Activated CD4-positive, alpha-beta T cell treated with anti-CD3 and anti-CD28 coated beads, Interleukin-2, amount 50 U/mL, for 16 hours (primary cell): ENCODE results near the gene TYK2.
"Not testable (repeated sequence)": the region's sequence is repeated elsewhere in the genome, so short reads cannot be mapped to it uniquely, and the experiment has no call there.

ENCODE experiments used
- DNase-seq: peaks from one replicate; pipeline ENCODE4 v3.0.0-alpha.2; 2020

TYK2 gene

DNA sequence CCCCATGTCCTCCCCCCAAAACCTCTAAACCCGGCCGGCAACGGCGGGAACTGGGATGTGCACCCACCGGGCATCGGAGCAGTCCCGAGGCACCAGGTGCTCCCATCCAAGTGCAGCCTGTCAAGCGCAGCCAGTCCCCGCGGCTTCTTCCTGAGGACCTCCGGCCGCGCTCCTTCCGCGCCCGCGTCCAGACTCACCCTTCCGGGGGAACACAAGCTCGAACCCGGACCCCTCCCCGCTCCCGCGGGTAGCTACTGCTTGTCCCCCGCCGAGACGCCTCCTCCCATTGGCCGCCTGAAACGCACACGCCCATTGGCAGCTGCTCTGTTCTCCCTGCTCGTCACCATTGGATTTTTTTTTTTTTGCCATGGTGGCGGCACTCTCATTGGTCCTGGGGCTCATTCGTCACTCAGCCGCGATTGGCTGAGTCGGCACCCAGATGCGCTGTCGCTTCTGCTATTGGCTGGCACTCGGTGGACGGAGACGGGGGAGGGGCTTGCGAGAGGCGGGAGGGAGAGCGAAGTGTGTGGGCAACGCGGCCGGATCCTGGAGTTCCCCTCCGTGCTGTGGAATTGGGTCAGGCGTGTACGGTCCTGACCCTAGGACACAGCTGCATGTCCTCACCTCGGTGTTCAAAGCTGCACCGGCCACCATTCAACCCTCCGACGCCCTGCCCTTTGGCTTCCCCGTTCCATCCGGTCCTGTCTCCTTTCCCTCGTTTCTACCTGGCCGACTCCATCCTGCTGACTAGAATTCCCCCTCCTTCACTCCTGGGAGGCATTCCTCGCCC, at the start of gene TYK2:
Gene TYK2 (minus strand): TSS at position 260 of the 790 bp plus-strand sequence. CDS start 2,166 bp downstream, outside the sequence.
- peak; percentile 98 for DNase-seq

DNA sequence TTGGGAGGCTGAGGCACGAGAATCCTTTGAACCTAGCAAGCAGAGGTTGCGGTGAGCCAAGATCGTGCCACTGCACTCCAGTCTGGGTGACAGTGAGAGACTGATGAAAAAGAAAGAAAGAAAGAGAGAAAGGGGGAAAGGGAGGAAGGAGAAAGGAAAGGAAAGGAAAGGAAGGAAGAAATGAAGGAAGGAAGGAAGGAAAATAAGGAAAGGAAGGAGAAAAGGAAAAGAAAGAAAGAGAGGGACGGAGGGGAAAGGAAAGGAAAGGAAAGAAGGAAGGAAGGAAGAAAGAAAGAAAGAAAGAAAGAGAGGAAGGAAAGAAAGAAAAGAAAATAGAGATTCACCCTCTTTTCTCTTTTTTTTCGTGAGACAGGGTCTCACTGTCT, 48.6 kb upstream of the TYK2 start:
- no peak for DNase-seq

DNA sequence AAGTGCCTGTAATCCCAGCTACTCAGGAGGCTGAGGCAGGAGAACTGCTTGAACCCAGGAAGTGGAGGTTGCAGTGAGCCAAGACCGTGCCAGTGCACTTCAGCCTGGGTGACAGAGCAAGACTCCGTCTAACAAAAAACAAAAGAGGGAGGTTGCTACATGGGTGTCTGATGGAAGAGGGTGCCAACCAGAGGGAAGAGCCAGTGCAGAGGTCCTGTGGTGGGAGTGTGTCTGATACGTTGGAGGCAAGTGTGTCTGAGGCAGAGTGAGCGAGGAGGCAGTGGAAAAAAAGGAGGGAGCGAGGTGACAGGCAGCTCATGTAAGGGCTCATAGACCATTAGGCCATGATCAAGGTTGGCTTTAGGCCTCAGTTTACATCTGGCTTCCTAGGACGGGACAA, 46.8 kb upstream of the TYK2 start:
- DNase-seq: no peak

DNA sequence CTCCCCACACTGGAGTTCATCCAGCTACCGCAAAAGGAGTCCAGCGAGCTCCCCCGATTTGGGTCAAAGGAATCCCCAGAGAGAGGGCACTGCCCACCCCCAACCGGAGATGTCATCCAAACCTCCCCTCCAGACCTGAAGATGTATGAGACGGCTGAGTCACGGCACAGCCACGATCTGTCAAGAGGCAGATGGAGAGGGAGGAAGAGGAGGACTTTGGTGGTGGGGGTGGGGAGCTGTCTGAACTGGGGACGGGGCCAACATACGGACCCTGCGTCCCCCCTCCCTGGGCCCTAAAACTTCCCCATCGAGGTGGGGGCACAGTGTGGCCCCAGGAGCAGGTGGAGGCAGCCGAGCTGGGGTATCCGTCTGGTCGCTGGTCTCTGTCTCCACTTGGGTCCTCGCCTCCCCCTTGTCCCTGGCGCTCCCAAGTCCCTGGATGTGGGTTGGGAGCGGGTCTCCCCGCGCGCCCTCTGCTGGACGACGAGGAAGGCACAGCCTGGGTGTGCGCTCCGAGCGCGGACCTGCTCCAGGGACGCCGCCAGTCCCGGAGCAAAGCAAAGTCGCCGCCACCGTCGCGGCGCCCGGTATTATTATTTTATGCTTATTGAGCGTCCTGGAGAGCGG, 43.8 kb upstream of the TYK2 start:
- peak; percentile 77 for DNase-seq

DNA sequence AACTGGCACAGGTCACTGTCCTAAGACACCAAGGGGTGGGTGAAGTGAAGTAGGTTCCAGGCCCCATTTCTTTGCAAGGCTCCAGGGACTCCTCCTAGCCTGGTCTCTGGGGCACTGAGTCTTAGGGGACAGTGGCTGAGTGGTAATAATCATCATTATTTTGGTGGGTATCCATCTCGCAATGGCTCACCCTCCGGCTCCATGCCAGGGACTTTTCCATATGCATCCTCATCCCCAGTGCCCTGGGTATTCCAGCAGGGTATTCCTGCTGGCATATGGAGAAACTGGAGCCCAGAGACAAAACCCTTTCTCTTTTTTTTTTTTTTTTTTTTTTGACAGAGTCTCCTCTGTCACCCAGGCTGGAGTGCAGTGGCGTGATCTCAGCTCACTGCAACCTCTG, 42.5 kb upstream of the TYK2 start:
- no peak for DNase-seq

DNA sequence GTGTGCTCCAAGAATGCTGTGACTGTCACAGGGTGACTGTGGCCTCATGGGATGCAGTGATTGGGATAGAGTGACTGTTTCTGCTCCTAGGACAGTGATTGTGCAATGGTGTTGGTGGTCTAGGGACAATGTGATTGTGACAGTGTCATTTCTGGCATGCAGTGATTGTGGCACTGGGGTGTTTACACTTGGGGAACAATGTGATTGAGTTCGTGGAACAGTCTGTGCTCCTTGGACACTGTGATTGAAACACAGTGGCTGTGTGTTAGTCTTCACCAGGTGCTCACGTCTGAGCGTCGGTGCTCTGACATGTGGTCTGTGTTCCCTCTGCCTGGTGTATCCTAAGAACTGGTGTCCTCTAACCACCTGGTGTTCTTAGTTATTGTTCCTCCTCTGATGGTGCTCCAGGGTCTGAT, 41.7 kb upstream of the TYK2 start:
- no peak for DNase-seq

DNA sequence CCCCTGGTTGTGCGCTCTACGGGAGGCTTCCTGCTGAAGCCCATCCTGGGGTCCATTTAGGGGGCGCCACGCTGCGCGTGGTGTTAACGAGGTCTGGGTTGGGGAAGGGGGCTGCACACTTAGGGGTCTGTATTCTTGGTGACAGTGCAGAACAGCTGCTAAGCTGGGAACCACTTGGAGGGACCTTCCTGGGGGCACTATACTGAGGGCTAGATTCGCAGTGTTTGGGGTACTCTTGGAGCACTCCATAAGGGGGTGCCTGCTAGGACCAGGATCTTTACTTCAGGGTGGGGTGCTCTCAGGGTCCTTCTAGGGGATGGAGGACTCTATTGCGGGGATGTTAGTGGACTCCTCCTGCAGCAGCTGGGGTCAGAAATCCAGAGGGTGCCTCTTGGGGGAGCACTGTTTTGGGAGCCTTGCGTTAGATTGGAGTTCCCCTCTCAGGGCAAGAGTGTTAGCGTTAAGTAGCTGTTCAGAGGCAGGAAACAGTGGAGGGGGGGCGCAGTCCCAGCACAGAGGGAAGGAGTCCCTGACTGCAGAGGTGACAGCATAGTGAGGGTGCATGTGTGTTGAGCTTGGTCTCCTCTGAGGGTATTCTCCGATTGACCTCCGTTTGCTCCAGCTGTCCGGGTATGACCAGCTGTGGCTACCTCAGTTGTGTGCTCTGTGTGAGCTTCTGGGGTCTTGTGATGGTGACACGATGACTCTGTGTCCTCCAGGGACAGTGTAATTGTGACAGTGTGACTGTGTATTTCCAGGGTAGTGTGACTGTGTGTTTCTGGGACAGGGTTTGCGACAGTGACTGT, 41.1 kb upstream of the TYK2 start:
- peak; percentile 41 for DNase-seq

DNA sequence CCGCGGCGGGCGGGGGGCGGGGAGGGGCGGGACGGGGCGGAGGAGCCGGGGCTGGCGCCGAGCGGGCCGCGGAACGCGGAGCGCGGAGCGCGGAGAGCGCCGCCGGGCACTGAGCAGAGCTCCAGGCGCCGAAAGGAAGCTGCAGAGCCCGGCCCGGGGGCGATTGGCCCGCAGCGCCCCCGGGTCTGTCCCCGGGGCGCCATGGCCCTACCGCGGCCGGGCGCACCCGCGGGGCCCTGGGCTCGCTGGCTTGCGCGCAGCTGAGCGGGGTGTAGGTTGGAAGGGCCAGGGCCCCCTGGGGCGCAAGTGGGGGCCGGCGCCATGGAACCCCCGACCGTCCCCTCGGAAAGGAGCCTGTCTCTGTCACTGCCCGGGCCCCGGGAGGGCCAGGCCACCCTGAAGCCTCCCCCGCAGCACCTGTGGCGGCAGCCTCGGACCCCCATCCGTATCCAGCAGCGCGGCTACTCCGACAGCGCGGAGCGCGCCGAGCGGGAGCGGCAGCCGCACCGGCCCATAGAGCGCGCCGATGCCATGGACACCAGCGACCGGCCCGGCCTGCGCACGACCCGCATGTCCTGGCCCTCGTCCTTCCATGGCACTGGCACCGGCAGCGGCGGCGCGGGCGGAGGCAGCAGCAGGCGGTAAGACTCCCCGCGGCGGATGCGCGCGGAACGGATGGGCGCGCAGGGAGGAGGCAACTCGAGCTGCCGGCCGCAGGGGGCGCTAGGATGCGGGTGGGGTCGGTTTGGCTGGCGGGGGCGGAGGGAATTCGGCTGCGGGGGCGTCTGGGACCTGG, 40.3 kb upstream of the TYK2 start, which contains the start of gene PDE4A:
Gene PDE4A (plus strand): TSS at position 95 of the 796 bp plus-strand sequence. CDS start 227 bp downstream, at position 322.
- DNase-seq: peak; percentile 63

DNA sequence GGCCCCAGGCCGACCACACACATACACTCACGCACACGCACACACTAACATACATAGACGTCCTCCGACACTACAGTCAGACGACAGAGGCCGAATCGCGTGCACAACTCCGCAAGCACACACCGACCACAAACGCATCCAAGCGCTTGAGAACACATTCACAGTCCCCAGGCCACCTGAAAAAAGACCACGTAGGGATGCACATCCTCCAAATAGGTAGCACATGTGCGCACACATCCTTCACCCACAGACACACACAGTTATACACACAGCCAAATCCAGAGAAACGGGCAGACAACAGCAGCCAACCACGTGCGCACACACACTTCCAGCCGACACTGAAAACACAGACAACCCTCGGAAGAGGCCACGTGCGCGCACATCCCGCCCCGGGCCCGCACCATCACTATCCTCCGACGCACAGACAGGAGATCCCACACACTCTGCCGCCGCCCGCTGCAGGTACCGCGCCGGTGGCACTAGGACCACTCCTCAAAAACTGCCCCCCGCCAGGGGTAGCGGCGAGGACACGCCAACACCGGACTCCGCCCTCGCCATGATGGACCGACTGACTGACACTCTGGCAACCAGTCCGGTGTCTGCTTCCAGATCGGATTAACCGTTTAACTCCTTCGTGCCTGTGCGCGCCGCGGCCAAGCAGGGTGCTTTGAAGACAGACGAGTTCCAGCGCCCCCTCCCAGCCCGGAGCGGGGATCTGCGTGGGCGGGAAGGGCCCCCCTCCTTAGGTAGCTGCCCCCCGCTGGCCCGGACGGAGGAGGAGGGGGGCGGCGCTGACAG, 39.5 kb upstream of the TYK2 start:
- peak; percentile 53 for DNase-seq

DNA sequence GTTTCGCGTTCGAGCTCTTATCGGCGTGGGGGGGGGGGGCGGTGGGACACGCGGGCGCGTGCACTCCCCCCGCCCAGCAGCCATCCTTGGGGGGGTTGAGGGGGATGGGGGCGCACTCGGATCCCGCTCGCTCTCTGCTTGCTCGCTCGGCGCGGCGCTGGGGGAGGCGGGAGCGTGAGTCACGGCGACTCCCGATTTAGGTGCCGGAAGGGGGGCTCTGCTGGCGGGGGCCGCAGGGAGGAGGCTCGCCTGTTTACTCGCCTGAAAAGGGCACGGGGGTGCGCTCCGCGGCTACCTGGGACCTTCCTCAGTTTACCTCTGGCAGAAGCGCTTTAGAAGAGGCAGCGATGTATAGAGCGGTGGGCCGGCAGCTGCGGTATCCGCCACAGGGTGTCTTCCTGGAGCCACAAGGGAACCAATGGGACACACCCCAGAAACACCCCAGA, 38.9 kb upstream of the TYK2 start:
- no peak for DNase-seq

DNA sequence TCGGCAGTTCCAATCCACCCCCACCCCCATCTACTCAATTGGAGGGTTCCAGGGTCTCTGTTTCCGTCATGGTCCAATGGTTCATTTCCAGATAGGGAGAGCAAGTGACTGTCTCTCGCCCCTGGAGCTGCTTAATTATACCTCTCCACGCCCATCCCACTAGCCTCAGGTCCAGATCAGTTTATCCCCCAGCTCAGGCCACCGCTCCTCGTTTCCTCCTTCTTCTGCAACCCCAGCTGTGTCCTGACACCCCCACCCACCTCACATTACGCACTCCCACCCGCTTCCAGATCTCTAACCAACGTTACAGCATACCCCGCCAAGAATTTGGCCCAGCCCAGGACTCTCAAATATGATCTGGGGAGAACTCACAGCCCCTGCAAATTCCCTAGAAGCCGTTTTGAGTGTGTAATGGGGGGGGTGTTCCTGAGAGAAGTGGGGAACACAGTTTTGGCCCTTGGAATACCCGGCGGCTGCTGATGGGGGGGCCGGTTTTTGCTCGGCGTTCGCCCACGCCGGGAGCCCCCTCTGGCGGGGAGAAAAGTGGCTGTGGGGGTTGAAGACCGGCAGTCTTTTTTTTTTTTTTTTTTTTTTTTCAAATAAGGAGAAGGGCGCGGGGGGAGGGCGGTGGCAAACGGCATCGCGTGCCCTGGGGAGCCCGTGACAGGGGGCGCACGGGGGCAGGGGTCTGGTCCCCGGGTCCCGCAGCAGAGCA, 38.3 kb upstream of the TYK2 start:
- DNase-seq: no peak

DNA sequence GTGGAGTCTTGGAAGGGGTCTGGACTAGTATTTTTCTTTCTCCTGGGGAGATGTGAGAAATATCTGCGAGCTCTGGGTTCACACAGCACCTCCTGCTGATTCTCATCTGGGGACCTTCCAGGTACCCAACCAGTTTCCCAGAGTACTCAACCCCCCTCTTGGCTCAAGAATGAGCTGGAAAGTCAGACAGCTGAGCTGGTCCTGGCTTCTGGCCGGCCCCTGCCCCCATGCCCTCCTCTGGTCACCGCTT, 37.8 kb upstream of the TYK2 start:
- DNase-seq: no peak

DNA sequence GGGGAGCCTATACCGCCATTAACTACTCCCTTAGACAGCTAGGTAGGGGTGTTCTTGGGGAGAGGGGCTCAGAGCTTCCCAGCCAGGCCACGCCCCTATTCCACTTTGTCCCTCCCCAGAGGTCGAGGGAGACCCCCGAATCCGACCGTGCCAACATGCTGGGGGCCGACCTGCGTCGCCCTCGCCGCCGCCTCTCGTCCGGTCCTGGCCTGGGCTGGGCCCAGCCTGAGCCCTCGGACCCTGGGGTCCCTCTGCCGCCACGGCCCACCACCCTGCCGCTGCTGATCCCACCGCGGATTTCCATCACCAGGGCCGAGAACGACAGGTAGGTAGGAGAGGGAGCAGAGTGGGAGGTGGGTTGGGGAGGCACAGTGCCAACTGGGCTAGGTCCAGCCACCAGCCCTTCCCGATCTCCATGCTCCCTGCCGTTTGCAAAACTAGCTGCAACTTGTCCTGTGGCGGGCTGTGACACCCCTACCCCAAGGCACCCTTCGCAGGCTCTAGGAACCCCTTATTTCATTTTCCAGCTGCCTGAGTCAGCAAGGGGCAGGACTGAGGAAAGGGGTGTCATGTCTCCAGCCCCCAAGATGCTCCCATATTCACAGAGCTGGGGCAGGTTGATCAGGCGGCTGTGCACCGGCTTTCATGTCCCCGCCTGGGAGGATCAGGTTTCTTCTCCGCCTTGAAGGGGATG, 37.3 kb upstream of the TYK2 start:
- no peak for DNase-seq

DNA sequence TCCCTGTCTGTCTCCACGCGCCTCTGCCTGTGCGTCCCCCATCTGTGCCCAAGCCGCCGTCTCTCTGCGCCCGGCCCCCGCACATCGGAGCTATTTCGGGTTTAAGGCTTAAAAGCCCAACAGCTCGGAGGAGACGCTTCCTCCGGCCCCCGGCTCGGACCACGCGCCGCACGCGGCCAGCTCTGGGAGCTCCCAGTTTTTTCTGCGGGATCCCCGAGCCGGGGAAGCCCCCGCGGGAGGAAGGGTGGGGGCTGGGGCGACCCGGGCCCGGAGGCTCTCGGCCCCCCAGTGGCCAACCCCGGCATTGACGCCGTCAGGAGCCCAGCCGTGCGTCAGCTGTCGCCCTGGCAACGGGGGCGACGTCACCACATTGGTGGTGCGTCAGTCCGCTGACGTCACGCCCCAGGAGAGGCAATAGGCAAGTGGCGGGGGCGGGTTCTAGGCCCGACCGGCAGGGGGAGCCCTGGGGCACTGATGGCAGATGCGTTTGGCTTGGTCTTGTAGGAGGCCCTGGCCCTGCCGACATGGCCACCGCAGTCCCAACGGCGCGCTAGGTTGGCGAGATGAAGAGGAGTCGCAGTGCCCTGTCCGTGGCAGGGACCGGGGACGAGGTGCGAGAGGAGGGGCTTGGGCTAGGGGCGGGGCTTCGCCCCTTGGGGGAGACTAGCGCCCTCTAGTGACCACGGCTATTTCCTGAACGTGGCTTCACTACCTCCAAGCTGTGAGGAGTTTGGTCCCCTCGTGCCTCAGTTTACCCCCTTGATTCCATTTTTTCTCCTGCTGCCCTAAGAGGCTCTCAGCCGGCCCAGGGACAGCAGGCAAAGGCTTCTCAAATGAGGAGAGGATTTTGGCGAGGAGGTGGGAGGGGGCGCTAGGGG, 36.2 kb upstream of the TYK2 start:
- DNase-seq: peak; percentile 94

DNA sequence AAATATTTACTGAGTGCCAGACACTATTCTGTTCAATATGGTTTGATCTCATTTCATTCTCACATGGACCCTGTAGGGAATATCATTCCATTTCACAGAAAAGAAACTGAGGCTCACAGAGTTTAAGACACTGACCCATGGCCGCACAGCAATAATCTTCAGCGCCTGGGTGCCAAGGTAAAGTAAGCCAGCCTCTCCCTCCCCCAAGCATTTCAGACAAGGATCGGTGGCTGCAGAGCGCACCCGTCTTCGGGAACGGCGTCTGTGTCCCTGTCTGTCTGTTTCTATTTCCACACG, 35.7 kb upstream of the TYK2 start:
- no peak for DNase-seq

DNA sequence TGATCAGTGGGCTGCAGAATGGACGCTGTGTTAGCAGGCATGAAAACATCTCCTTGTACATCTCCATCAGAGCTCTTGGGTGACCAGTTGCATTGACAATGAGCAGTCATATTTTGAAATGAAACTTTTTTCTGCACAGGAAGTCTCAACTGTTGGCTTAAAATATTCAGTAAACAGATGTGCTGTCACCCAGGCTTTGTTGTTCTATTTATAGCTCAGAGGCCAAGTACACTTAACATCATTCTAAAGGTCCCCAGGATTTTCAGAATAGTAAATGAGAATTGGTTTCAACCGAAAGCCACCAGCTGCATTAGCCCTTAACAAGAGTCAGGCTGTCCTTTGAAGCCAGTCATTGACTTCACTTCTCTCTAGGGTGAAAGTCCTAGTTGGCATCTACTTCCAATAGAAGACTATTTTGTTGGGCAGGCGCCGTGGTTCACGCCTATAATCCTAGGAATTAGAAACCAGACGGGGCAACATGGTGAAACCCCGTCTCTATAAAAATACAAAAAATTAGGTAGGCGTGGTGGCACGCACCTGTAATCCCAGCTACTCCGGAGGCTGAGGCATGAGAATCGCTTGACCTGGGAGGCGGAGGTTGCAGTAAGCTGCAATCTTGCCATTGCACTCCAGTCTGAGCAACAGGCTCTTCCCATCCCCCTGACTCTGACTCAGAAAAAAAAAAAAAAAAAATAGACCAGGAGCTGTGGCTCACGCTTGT, 32.0 kb upstream of the TYK2 start:
- DNase-seq: peak; percentile 90

DNA sequence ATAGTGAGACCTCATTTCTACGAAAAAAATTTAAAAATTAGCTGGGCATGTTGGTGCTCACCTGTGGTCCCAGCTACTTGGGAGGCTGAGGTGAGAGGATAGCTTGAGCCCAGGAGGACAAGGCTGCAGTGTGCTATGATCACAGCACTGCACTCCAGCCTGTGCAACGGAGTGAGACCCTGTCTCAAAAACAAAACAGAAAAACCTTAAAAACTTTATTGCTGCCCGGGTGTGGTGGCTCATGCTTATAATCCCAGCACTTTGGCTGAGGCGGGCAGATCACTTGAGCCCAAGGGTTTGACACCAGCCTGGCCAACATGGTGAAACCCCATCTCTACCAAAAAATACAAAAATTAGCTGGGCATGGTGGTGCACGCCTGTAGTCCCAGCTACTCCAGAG, 30.9 kb upstream of the TYK2 start:
- not testable (repeated sequence) for DNase-seq

DNA sequence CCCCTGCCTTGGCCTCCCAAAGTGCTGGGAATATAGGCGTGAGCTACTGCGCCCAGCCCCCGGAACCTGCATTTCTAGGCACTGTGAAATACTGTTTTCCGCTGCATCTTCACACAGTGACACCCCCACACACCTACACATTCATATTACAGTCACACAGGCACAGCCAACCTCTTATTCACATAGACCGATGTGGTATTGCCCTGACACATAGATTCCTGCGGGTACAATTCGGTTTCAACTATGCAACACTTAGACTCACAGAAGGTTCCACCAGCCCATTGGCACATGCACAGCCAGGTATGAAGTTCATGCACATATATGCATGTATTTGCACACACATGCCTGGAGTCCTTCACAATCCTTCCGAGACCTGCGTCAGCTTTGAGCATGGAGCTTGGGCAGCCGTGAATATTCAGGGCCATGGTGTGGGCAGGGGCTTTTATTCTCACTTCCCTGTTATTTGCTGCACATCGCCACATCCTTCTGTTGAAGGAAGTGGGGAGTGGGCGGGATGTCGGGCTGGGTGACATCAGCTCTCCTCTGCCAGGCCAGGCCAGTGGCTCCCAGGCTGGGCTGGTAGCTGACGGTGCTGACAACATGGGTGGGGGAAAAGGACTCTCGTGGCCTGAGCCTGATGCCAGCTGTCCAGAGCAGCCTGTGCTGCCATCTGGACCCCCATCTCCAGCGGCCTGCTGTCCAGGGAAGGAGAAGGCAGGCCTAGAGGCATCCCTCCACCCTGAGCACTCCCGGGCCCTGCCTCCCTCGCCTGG, 28.3 kb upstream of the TYK2 start:
- DNase-seq: peak; percentile 83
